Measurements from ENCODE around the gene TRHDE. TPM values are rescaled to one million over a fixed set of nuclear protein-coding genes. Genes with fewer than 3 reads are reported as not detected.

Gene TRHDE
- total RNA-seq, 1 donor from 2014 or later, result 0.87 TPM

DNA sequence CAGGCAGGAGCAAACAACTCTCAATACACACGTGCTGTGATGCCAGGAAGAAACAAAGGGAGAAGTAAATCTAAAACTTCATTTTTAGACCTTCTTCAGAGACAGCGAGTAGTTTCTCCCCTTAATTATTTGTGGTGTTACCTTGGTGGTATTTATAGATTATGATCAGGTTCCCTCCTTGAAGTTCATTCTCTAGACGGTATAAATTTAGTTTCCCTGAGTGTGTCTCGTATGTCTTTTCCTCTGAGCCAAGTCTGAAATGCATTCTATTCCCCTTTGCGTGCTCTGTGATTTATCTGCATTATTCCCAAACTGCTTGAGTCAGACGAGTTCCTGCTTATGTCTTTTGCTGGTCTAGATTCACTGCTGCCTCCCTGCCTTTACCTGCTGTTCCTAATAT lies 65.2 kb downstream of the TRHDE start:
- H3K4me1 Mint-ChIP-seq (ENCODE audit: low read depth), result no peaks in the 10 kb centered on the region
- no peaks in the 10 kb centered on the region for H3K36me3 Mint-ChIP-seq (ENCODE audit: low read depth)
- DNase-seq (ENCODE audit: low spot score), result no peak
- TF ChIP-seq, protein P1, sequence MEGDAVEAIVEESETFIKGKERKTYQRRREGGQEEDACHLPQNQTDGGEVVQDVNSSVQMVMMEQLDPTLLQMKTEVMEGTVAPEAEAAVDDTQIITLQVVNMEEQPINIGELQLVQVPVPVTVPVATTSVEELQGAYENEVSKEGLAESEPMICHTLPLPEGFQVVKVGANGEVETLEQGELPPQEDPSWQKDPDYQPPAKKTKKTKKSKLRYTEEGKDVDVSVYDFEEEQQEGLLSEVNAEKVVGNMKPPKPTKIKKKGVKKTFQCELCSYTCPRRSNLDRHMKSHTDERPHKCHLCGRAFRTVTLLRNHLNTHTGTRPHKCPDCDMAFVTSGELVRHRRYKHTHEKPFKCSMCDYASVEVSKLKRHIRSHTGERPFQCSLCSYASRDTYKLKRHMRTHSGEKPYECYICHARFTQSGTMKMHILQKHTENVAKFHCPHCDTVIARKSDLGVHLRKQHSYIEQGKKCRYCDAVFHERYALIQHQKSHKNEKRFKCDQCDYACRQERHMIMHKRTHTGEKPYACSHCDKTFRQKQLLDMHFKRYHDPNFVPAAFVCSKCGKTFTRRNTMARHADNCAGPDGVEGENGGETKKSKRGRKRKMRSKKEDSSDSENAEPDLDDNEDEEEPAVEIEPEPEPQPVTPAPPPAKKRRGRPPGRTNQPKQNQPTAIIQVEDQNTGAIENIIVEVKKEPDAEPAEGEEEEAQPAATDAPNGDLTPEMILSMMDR (IDR thresholded peaks at IDR 0.05), result no peak
- no peaks in the 10 kb centered on the region for H3K9me3 Mint-ChIP-seq (ENCODE audit: low read depth)
- no peak overlapping the region for H3K4me3 Mint-ChIP-seq (ENCODE audit: unreplicated experiment)
- no peak overlapping the region for H3K27ac Mint-ChIP-seq (ENCODE audit: unreplicated experiment)
- H3K27me3 Mint-ChIP-seq (ENCODE audit: low read depth), result peaks cover 3% of the 10 kb centered on the region

DNA sequence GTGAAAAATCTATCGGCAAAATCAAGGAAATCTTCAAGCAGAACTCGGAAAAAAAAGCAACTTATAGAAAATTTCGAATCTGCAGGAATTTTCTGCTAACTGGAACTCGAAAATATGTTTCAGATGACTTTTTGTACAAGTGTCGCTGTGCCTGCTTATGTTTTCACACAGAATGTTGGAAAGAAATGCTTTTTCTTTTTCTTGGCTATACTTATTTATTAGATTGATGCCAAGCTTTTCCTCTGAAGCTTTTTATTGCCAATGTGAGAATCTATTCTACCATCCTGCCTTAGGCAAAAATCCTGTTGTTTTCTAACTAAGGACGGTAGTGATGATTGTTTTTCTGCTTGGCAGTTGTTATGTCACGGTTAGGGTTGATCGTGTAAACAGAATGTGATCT lies 65.8 kb downstream of the TRHDE start:
- Mint-ChIP-seq H3K4me1 (ENCODE audit: low read depth) (no peaks in the 10 kb centered on the region), H3K27ac (ENCODE audit: unreplicated experiment) (no peak overlapping the region), H3K27me3 (ENCODE audit: low read depth) (peaks cover 3% of the 10 kb centered on the region), H3K4me3 (ENCODE audit: unreplicated experiment) (no peak overlapping the region), H3K36me3 (ENCODE audit: low read depth) (no peaks in the 10 kb centered on the region), H3K9me3 (ENCODE audit: low read depth) (no peaks in the 10 kb centered on the region)
- DNase-seq (ENCODE audit: low spot score), result no peak
- TF ChIP-seq, protein P1 (IDR thresholded peaks at IDR 0.05), result no peak

DNA sequence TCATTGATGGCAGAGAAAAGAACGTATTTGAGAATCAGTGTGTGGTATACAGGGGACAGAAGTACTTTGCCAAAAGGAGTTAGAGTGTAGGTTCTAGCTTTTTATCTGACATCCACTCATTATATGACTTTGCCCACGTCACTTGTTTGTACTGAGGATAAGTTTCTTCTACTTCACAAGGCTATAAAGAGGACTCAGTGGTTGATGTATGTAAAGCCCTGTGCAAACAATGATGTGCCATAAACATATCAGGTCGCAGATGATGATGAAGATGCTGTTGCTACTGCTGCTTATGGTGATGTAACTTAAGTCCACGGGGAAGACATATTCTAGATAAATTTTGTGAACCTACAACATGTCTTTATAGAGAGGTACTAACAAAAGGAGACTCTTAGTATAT lies 66.3 kb downstream of the TRHDE start:
- Mint-ChIP-seq H3K4me1 (ENCODE audit: low read depth) (no peaks in the 10 kb centered on the region), H3K9me3 (ENCODE audit: low read depth) (no peaks in the 10 kb centered on the region), H3K36me3 (ENCODE audit: low read depth) (no peaks in the 10 kb centered on the region), H3K4me3 (ENCODE audit: unreplicated experiment) (no peak overlapping the region), H3K27ac (ENCODE audit: unreplicated experiment) (no peak overlapping the region), H3K27me3 (ENCODE audit: low read depth) (peaks cover 3% of the 10 kb centered on the region)
- TF ChIP-seq, protein P1 (IDR thresholded peaks at IDR 0.05), result no peak
- DNase-seq (ENCODE audit: low spot score), result no peak

DNA sequence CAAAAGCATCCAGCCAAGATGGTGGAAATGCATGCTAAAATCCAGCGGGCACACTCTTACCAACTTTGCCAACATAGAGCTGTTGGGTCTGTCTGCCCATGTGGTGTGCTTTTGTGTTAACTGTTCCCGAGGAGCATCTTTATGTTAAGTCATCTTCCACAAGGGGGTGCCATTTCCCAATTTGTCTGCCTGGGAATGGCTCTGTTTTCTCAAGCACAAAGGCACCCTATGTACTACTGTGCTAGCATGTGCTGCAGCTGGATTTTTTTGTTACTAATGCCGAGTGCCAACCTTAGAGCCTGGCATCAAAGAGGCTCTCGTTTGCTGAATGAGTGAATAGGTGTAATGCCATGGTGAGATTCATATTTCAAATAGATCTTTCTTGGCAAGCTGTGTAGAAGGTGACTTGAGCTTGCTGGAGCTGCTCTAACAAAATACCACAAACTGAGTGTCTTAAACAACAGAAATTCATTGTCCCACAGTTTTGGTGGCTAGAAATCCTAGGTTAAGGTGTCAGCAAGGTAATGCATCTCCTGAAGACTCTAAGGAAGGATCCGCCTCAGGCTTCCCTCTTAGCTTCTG lies 74.3 kb downstream of the TRHDE start:
- no peak overlapping the region for H3K4me3 Mint-ChIP-seq (ENCODE audit: unreplicated experiment)
- H3K36me3 Mint-ChIP-seq (ENCODE audit: low read depth), result no peaks in the 10 kb centered on the region
- no peak for DNase-seq (ENCODE audit: low spot score)
- H3K27me3 Mint-ChIP-seq (ENCODE audit: low read depth), result no peaks in the 10 kb centered on the region
- no peaks in the 10 kb centered on the region for H3K4me1 Mint-ChIP-seq (ENCODE audit: low read depth)
- H3K9me3 Mint-ChIP-seq (ENCODE audit: low read depth), result no peaks in the 10 kb centered on the region
- TF ChIP-seq, protein P1 (IDR thresholded peaks at IDR 0.05), result peak; percentile 85
- no peak overlapping the region for H3K27ac Mint-ChIP-seq (ENCODE audit: unreplicated experiment)

DNA sequence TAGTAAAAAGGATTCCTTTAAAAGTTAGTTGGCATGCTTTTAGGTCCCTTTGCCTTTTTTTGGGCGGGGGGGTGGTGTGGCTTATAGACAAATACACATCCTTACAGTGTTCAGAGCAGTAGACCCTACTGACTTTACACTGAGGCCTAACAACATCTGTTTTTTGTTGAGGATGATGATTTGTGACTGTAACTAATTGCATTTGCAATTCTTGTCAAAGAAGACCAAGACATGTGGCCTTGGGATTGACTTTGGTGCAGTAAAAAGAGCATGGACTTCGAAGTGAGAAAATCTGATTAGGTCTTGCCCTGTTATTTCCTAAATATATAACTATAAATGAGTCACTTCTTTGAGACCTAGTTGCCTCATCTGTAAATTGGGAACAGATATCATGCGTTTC lies 77.3 kb downstream of the TRHDE start:
- Mint-ChIP-seq H3K4me1 (ENCODE audit: low read depth) (no peaks in the 10 kb centered on the region), H3K27me3 (ENCODE audit: low read depth) (peaks cover 4% of the 10 kb centered on the region), H3K27ac (ENCODE audit: unreplicated experiment) (no peak overlapping the region), H3K4me3 (ENCODE audit: unreplicated experiment) (no peak overlapping the region), H3K9me3 (ENCODE audit: low read depth) (no peaks in the 10 kb centered on the region), H3K36me3 (ENCODE audit: low read depth) (no peaks in the 10 kb centered on the region)
- DNase-seq (ENCODE audit: low spot score), result no peak
- TF ChIP-seq, protein P1 (IDR thresholded peaks at IDR 0.05), result no peak

All from chondrocyte (in vitro differentiated cells).